Mesothelial cell of epicardium (in vitro differentiated cells): ENCODE data around the gene YLPM1. TPM values are rescaled to one million over a fixed set of nuclear protein-coding genes. Genes with fewer than 3 reads are reported as not detected.

Experiments
- DNase-seq, 2 experiments: peaks; one replicate each; pipeline ENCODE4 v3.0.0; 2021; ENCODE audit warnings: low spot score in 2 of 2; ENCODE audit not compliant: unreplicated experiment in 2 of 2
- H3K27ac Mint-ChIP-seq: 2 replicates; pipeline ENCODE4 v1.8.0; 2021; ENCODE audit warnings: mixed read lengths
- H3K27me3 Mint-ChIP-seq: 2 replicates; pipeline ENCODE4 v1.8.0; 2021; ENCODE audit warnings: low read depth, mixed read lengths
- H3K36me3 Mint-ChIP-seq: 2 replicates; pipeline ENCODE4 v1.8.0; 2021; ENCODE audit warnings: mixed read lengths
- H3K4me1 Mint-ChIP-seq: 2 replicates; pipeline ENCODE4 v1.8.0; 2021; ENCODE audit warnings: mixed read lengths
- H3K4me3 Mint-ChIP-seq: 2 replicates; pipeline ENCODE4 v1.8.0; 2021; ENCODE audit warnings: mild to moderate bottlenecking, moderate library complexity, mixed read lengths
- H3K9me3 Mint-ChIP-seq: 2 replicates; pipeline ENCODE4 v1.8.0; 2021; ENCODE audit warnings: mixed read lengths
- CTCF ChIP-seq: fragments of 200-600 bp; sonication (generic); IDR thresholded peaks from one replicate; pipeline ENCODE4 v1.5.0; 2021; ENCODE audit warnings: antibody characterized with exemption; ENCODE audit not compliant: unreplicated experiment
- total RNA-seq: library from RNA; stranded (reverse); gene quantifications from 3 replicates; pipeline ENCODE4 v1.2.1, GENCODE V29; 2021

YLPM1 gene
- total RNA-seq, 1 donor from 2014 or later, result 135 TPM

GRCh38 chr14:74865156-74865555 lies 102.0 kb downstream of the YLPM1 start:
- no peak for TF ChIP-seq CTCF
- no peaks in the 10 kb centered on the region for H3K9me3 Mint-ChIP-seq
- H3K4me1 Mint-ChIP-seq, result peaks cover 3% of the 10 kb centered on the region
- no peak overlapping the region for H3K27ac Mint-ChIP-seq
- H3K27me3 Mint-ChIP-seq, result peaks cover 16% of the 10 kb centered on the region
- no peak for DNase-seq
- H3K36me3 Mint-ChIP-seq, result no peaks in the 10 kb centered on the region
- H3K4me3 Mint-ChIP-seq, result no peak overlapping the region

- no peak for TF ChIP-seq CTCF
- H3K36me3 Mint-ChIP-seq, result no peaks in the 10 kb centered on the region
- DNase-seq, result peak in 1 of 2 experiments; percentile 14
- H3K4me1 Mint-ChIP-seq, result peaks cover 3% of the 10 kb centered on the region
- H3K9me3 Mint-ChIP-seq, result no peaks in the 10 kb centered on the region
- H3K27ac Mint-ChIP-seq, result no peak overlapping the region
- peaks cover 18% of the 10 kb centered on the region for H3K27me3 Mint-ChIP-seq
- no peak overlapping the region for H3K4me3 Mint-ChIP-seq
Measured at GRCh38 chr14:74866708-74867389, 103.7 kb downstream of the YLPM1 start.

GRCh38 chr14:74867673-74868072 lies 104.6 kb downstream of the YLPM1 start:
- H3K4me3 Mint-ChIP-seq, result no peak overlapping the region
- H3K27ac Mint-ChIP-seq, result no peak overlapping the region
- TF ChIP-seq CTCF, result no peak
- H3K27me3 Mint-ChIP-seq, result peaks cover 20% of the 10 kb centered on the region
- peak in 1 of 2 experiments; percentile 13 for DNase-seq
- H3K36me3 Mint-ChIP-seq, result no peaks in the 10 kb centered on the region
- no peaks in the 10 kb centered on the region for H3K9me3 Mint-ChIP-seq
- H3K4me1 Mint-ChIP-seq, result peaks cover 3% of the 10 kb centered on the region

- TF ChIP-seq CTCF, result no peak
- Mint-ChIP-seq H3K4me1 (peaks cover 2% of the 10 kb centered on the region), H3K27me3 (peaks cover 21% of the 10 kb centered on the region), H3K36me3 (no peaks in the 10 kb centered on the region), H3K27ac (no peak overlapping the region), H3K4me3 (no peak overlapping the region), H3K9me3 (no peaks in the 10 kb centered on the region)
- no peak for DNase-seq
Measured at GRCh38 chr14:74868739-74869138, 105.6 kb downstream of the YLPM1 start.

GRCh38 chr14:74871819-74872218 lies 108.7 kb downstream of the YLPM1 start:
- Mint-ChIP-seq H3K4me1 (no peaks in the 10 kb centered on the region), H3K27me3 (peaks cover 25% of the 10 kb centered on the region), H3K27ac (no peak overlapping the region), H3K9me3 (no peaks in the 10 kb centered on the region), H3K4me3 (no peak overlapping the region), H3K36me3 (no peaks in the 10 kb centered on the region)
- no peak for DNase-seq
- no peak for TF ChIP-seq CTCF
